Measurements from ENCODE around the gene DKC1.

The DKC1 gene

GRCh38 chrX:154738011-154738738 is 24.5 kb upstream of the DKC1 start:
- peak; percentile 44 to 45 for DNase-seq

GRCh38 chrX:154739952-154740465 is 22.7 kb upstream of the DKC1 start:
- no peak for DNase-seq

- no peak for DNase-seq
Observed at GRCh38 chrX:154742613-154743012, 20.1 kb upstream of the DKC1 start.

GRCh38 chrX:154748712-154749339 is 13.8 kb upstream of the DKC1 start:
- peak; percentile 51 to 83 for DNase-seq

GRCh38 chrX:154749856-154750255 is 12.8 kb upstream of the DKC1 start:
- DNase-seq = no peak

GRCh38 chrX:154750301-154751202 is 12.1 kb upstream of the DKC1 start, which contains the start of gene GAB3:
GAB3 (minus strand) TSS chrX:154751077; CDS start chrX:154751025, 52 bp downstream.
- DNase-seq = peak; percentile 27 to 56

GRCh38 chrX:154751203-154751668 is 11.4 kb upstream of the DKC1 start:
- peak in 1 of 2 donors; percentile 4 for DNase-seq

GRCh38 chrX:154751669-154752271 is 10.9 kb upstream of the DKC1 start:
- DNase-seq = no peak

- DNase-seq = no peak
Observed at GRCh38 chrX:154758696-154759095, 4.0 kb upstream of the DKC1 start.

- peak in 1 of 2 donors; percentile 17 for DNase-seq
Observed at GRCh38 chrX:154761977-154762536, 607 bp upstream of the DKC1 start.

- DNase-seq = no peak
Observed at GRCh38 chrX:154774622-154775021, 12.0 kb downstream of the DKC1 start.

GRCh38 chrX:154775419-154776349 is 13.0 kb downstream of the DKC1 start:
- DNase-seq = no peak

GRCh38 chrX:154776753-154777152 is 14.1 kb downstream of the DKC1 start:
- no peak for DNase-seq

- DNase-seq = no peak
Observed at GRCh38 chrX:154779261-154779660, 16.6 kb downstream of the DKC1 start.

GRCh38 chrX:154780968-154781367 is 18.3 kb downstream of the DKC1 start:
- no peak for DNase-seq

- no peak for DNase-seq
Observed at GRCh38 chrX:154784149-154784995, 21.7 kb downstream of the DKC1 start.

- DNase-seq = no peak
Observed at GRCh38 chrX:154785716-154786115, 23.1 kb downstream of the DKC1 start.

- no peak for DNase-seq
Observed at GRCh38 chrX:154791467-154791866, 28.8 kb downstream of the DKC1 start.

GRCh38 chrX:154791939-154792338 is 29.3 kb downstream of the DKC1 start:
- no peak for DNase-seq

All from CD4-positive, alpha-beta T cell treated with Interferon alpha-2 for 1 hour (primary cell).